ENCODE data around the gene TIE1. TPM values are rescaled to one million over a fixed set of nuclear protein-coding genes. Genes with fewer than 3 reads are reported as not detected.

The TIE1 gene
- total and polyA plus RNA-seq, 2 of the 13 experiments (the other 11 are each of a cell fraction or from before 2014, with no cell fraction given), result 0.58 to 0.84 TPM

DNA sequence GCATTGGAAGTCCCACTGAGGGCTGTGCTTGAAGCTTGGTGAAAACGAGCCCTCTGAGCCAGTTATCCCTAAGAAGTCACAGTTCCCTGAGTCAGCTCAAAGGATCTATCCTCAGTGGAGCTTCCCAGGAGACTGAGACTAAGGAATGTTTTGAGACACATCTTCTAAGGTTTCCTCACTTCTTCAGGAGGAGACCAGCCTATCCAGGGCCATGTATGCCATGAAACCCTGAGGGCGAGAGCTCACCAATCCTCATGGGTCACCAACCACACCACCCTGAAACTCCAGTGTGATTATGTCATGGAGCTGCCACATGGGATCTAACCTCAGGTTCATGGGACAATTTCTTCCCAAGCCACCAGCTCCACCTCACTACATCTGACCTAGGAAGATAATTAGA is 7.6 kb upstream of the TIE1 start:
- in situ Hi-C loops (cut with HindIII; ENCODE audit: extremely low pct_ligation_motif_present, low pct_unique_long_range_greater_than_20kb), result no loop called here

DNA sequence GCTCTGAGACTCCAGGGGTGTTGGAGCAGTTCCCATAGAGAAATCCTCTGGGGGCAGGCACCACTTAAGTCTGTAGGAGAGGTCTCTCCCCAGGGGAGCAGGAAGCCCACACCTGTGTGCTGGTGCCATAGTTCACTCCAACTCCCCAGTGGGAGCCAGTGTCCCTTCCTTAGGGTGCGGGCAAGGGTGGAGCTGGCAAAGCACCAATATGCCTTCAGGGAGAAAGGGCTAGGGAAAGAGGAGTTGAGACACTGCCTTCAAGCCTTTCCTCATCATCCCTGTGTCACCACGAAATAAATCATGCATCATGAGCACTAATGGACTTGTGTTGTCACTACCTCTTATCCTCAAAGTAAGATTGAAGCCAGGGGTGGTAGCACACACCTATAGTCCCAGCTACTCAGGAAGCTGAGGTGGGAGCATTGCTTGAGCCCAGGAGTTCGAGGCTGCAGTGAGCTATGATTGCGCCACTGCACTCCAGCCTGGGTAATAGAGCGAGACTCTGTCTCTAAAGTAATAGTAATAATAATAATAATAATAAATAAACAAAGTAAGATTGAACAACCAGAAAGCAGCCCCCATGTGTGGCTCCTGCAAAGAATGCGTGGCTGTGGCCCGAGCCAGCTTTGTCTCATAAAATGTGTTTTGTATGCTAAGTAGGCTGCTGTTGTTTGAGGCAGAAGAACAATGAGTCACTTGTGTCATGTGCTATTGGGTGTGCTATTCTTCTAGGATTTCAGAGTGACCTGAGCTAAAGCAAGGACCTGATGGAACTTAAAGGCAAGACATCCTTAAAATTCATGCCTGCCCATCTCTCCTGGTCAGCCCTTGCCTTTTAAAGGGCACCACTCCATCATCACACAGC is 6.7 kb upstream of the TIE1 start:
- BruUV-seq (replicated peaks), result no TSS peak
- no peak for ATAC-seq
- POLR2A ChIA-PET, result no interaction called here

More for the DNA sequence above, 7.6 kb upstream of the TIE1 start:
- Histone ChIP-seq H3K27me3 (ENCODE audit: control insufficient read depth in 1 of 2, insufficient read depth in 2 of 2, low read length in 2 of 2) (peaks cover 1 to 28% of the 10 kb centered on the region in 2 experiments; a peak in 4 of 5 replicates), H4K20me1 (ENCODE audit: insufficient read depth, low read length) (no peaks in the 10 kb centered on the region), H3K9me3 (ENCODE audit: low read length) (no peaks in the 10 kb centered on the region), H2AFZ (ENCODE audit: low read length) (no peak overlapping the region), H3K4me2 (ENCODE audit: low read depth, low read length) (no peak overlapping the region), H3K4me3 (replicated peaks in 1 of 3; ENCODE audit: insufficient read depth in 1 of 3, low read depth in 2 of 3, low read length in 3 of 3) (no peak overlapping the region), H3K36me3 (replicated peaks in 1 of 2; ENCODE audit: control insufficient read depth in 1 of 2, insufficient read depth in 2 of 2, low read length in 2 of 2) (no peaks in the 10 kb centered on the region), H3K4me1 (ENCODE audit: insufficient read depth, low read length) (peaks cover 25% of the 10 kb centered on the region), H3K9ac (ENCODE audit: insufficient read depth, low read depth, low read length) (no peak overlapping the region), H3K79me2 (ENCODE audit: insufficient read depth, low read length) (no peaks in the 10 kb centered on the region), H3K27ac (ENCODE audit: extremely low read length, insufficient read depth, low read length) (no peak overlapping the region)
- FAIRE-seq (no peak), ATAC-seq (no peak), DNase-seq (ENCODE audit: low spot score) (no peak)
- 11% methylated on average over 2 of the region's 2 CpGs for WGBS (ENCODE audit: low lambda C conversion rate)
- intact Hi-C loops (cut with micrococcal nuclease; ENCODE audit: unreplicated experiment), result no loop called here
- ChIA-PET POLR2A (no interaction called here), CTCF (ENCODE audit: low intra/inter-chr PET ratio, low total read pairs) (no interaction called here)
- TF ChIP-seq SP1 (IDR thresholded peaks at IDR 0.05) (no peak), SP1 (CRISPR knock-in tag; IDR thresholded peaks at IDR 0.05) (no peak), RORA (CRISPR knock-in tag; IDR thresholded peaks at IDR 0.05) (no peak), ISX (CRISPR knock-in tag; conservative IDR thresholded peaks at IDR 0.05) (no peak), NAIF1 (CRISPR knock-in tag; IDR thresholded peaks at IDR 0.05; ENCODE audit: borderline replicate concordance) (no peak), ZNF546 (CRISPR knock-in tag; conservative IDR thresholded peaks at IDR 0.05) (no peak), FOXK2 (IDR thresholded peaks at IDR 0.05) (no peak)
- TF ChIP-seq, protein P1, sequence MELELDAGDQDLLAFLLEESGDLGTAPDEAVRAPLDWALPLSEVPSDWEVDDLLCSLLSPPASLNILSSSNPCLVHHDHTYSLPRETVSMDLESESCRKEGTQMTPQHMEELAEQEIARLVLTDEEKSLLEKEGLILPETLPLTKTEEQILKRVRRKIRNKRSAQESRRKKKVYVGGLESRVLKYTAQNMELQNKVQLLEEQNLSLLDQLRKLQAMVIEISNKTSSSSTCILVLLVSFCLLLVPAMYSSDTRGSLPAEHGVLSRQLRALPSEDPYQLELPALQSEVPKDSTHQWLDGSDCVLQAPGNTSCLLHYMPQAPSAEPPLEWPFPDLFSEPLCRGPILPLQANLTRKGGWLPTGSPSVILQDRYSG (CRISPR knock-in tag; IDR thresholded peaks at IDR 0.05), result no peak
- TF ChIP-seq, protein P2, sequence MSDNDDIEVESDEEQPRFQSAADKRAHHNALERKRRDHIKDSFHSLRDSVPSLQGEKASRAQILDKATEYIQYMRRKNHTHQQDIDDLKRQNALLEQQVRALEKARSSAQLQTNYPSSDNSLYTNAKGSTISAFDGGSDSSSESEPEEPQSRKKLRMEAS (IDR thresholded peaks at IDR 0.05), result no peak
- no TSS peak for BruUV-seq (replicated peaks)

More for the DNA sequence above, 6.7 kb upstream of the TIE1 start:
- no peak overlapping the region for H3K9ac ChIP-seq (ENCODE audit: insufficient read depth, low read depth, low read length)
- H3K27ac ChIP-seq (ENCODE audit: extremely low read length, insufficient read depth, low read length), result no peak overlapping the region
- no peaks in the 10 kb centered on the region for H3K9me3 ChIP-seq (ENCODE audit: low read length)
- 45% methylated on average over 7 of the region's 7 CpGs for WGBS (ENCODE audit: low lambda C conversion rate)
- no peaks in the 10 kb centered on the region for H3K36me3 ChIP-seq (replicated peaks in 1 of 2; ENCODE audit: control insufficient read depth in 1 of 2, insufficient read depth in 2 of 2, low read length in 2 of 2)
- no peak overlapping the region for H3K4me2 ChIP-seq (ENCODE audit: low read depth, low read length)
- DNase-seq (ENCODE audit: low spot score), result no peak
- H3K4me3 ChIP-seq (replicated peaks in 1 of 3; ENCODE audit: insufficient read depth in 1 of 3, low read depth in 2 of 3, low read length in 3 of 3), result no peak overlapping the region
- TF ChIP-seq ZNF75D (CRISPR knock-in tag; IDR thresholded peaks at IDR 0.05; ENCODE audit: borderline replicate concordance) (no peak), SOX13 (IDR thresholded peaks at IDR 0.05) (no peak), SOX13 (CRISPR knock-in tag; conservative IDR thresholded peaks at IDR 0.05 in 1 of 2, IDR thresholded peaks at IDR 0.05 in 1 of 2) (0 out of 4 replicates have a peak, but pooled peaks of 1 of the 2 experiments have one; percentile 17), SOX5 (CRISPR knock-in tag; IDR thresholded peaks at IDR 0.05; ENCODE audit: borderline replicate concordance) (0 out of 2 replicates have a peak, but pooled peaks have one; percentile 21), ELF3 (CRISPR knock-in tag; IDR thresholded peaks at IDR 0.05) (no peak), ZNF772 (CRISPR knock-in tag; IDR thresholded peaks at IDR 0.05) (no peak), YEATS4 (CRISPR knock-in tag; IDR thresholded peaks at IDR 0.05; ENCODE audit: borderline replicate concordance) (no peak)
- TF ChIP-seq, protein P3, sequence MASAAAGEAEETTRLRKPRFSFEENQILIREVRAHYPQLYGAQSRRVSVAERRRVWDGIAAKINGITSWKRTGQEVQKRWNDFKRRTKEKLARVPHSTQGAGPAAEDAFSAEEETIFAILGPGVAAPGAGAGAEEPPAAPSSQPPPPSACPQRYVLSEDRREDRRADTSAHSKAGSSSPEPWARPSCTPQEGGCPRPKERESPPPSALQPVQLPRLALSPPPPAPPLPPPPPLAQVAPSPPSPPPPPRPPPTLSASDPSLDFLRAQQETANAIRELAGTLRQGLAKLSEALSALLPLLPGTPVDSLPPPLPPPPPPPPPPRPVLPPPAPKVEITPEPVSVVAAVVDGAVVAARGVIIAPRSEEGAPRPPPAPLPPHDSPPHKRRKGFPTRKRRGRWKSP (CRISPR knock-in tag; IDR thresholded peaks at IDR 0.05), result no peak
- H3K79me2 ChIP-seq (ENCODE audit: insufficient read depth, low read length), result no peaks in the 10 kb centered on the region
- peaks cover 16% of the 10 kb centered on the region for H3K4me1 ChIP-seq (ENCODE audit: insufficient read depth, low read length)
- intact Hi-C loops (cut with micrococcal nuclease; ENCODE audit: unreplicated experiment) (no loop called here), in situ Hi-C loops (cut with HindIII; ENCODE audit: extremely low pct_ligation_motif_present, low pct_unique_long_range_greater_than_20kb) (no loop called here)
- H2AFZ ChIP-seq (ENCODE audit: low read length), result no peak overlapping the region
- no peaks in the 10 kb centered on the region for H4K20me1 ChIP-seq (ENCODE audit: insufficient read depth, low read length)
- H3K27me3 ChIP-seq (ENCODE audit: control insufficient read depth in 1 of 2, insufficient read depth in 2 of 2, low read length in 2 of 2), result peaks cover 1 to 28% of the 10 kb centered on the region in 2 experiments; a peak in 4 of 5 replicates
- no peak for FAIRE-seq
- CTCF ChIA-PET (ENCODE audit: low intra/inter-chr PET ratio, low total read pairs), result no interaction called here

Data from HepG2 (cell line).